Liver (tissue), 9 donors: ENCODE data around the gene PRPSAP1. TPM values are rescaled to one million over a fixed set of nuclear protein-coding genes. Genes with fewer than 3 reads are reported as not detected.

Experiments
- DNase-seq: peaks from one replicate; pipeline ENCODE4 v3.0.0-alpha.2; 2017; ENCODE audit warnings: low spot score
- H3K27ac ChIP-seq, 2 donors: one replicate each; pipeline ENCODE4 v1.7.0; 2013; ENCODE audit warnings: inconsistent platforms in 2 of 2, low read length in 2 of 2, control low read depth in 1 of 2, low read depth in 1 of 2, mild to moderate bottlenecking in 1 of 2
- H3K27me3 ChIP-seq, 4 donors: one replicate each; pipeline versions ENCODE4 v1.6.1 to v1.7.0; 2013; ENCODE audit warnings: low read length in 3 of 4, inconsistent platforms in 1 of 4, mild to moderate bottlenecking in 1 of 4, moderate library complexity in 1 of 4; ENCODE audit not compliant: control insufficient read depth in 4 of 4, insufficient read depth in 4 of 4
- H3K36me3 ChIP-seq, 4 donors: one replicate each; pipeline versions ENCODE4 v1.6.1 to v1.7.0; 2013; ENCODE audit warnings: low read length in 3 of 4, mild to moderate bottlenecking in 3 of 4, low read depth in 1 of 4, moderate library complexity in 1 of 4; ENCODE audit not compliant: control insufficient read depth in 4 of 4, insufficient read depth in 3 of 4
- H3K4me1 ChIP-seq, 4 donors: one replicate each; pipeline versions ENCODE4 v1.6.1 to v1.7.0; 2013; ENCODE audit warnings: low read length in 3 of 4, mild to moderate bottlenecking in 3 of 4, moderate library complexity in 1 of 4; ENCODE audit not compliant: control insufficient read depth in 4 of 4, insufficient read depth in 4 of 4
- H3K4me3 ChIP-seq, 3 donors: one replicate each; pipeline versions ENCODE4 v1.6.1 to v1.7.0; 2013; ENCODE audit warnings: low read length in 3 of 3, control low read depth in 1 of 3, low read depth in 1 of 3, mild to moderate bottlenecking in 1 of 3
- H3K9ac ChIP-seq, 2 donors: one replicate each; pipeline ENCODE4 v1.7.0; 2013; ENCODE audit warnings: low read length in 2 of 2, mild to moderate bottlenecking in 2 of 2, moderate library complexity in 2 of 2, control low read depth in 1 of 2, low read depth in 1 of 2
- H3K9me3 ChIP-seq, 4 donors: one replicate each; pipeline versions ENCODE4 v1.6.1 to v1.7.0; 2013; ENCODE audit warnings: low read length in 3 of 4; ENCODE audit not compliant: control insufficient read depth in 4 of 4
- EGR1 ChIP-seq, 2 donors: IDR thresholded peaks; 2 replicates each; pipeline ENCODE4 v1.6.1; 2016 to 2018; ENCODE audit warnings: antibody characterized with exemption in 2 of 2, low read depth in 2 of 2
- FOXA1 ChIP-seq: IDR thresholded peaks from 2 replicates; pipeline ENCODE4 v1.6.1; 2016; ENCODE audit warnings: antibody characterized with exemption
- FOXA2 ChIP-seq: IDR thresholded peaks from 2 replicates; pipeline ENCODE4 v1.6.1; 2016; ENCODE audit warnings: antibody characterized with exemption
- GABPA ChIP-seq, 2 donors: IDR thresholded peaks in 1 of 2; conservative IDR thresholded peaks in 1 of 2; 2 replicates each; pipeline ENCODE4 v1.6.1; 2016; ENCODE audit warnings: antibody characterized with exemption in 2 of 2, mild to moderate bottlenecking in 1 of 2, moderate library complexity in 1 of 2
- HNF4A ChIP-seq, 2 donors: conservative IDR thresholded peaks; 2 replicates each; pipeline ENCODE4 v1.6.1; 2016; ENCODE audit warnings: antibody characterized with exemption in 2 of 2, mild to moderate bottlenecking in 2 of 2
- JUND ChIP-seq, 2 donors: IDR thresholded peaks; 2 replicates each; pipeline ENCODE4 v1.6.1; 2016; ENCODE audit warnings: antibody characterized with exemption in 2 of 2
- NR2F2 ChIP-seq: IDR thresholded peaks from 2 replicates; pipeline ENCODE4 v1.6.1; 2016; ENCODE audit warnings: antibody characterized with exemption
- SP1 ChIP-seq: IDR thresholded peaks from 2 replicates; pipeline ENCODE4 v1.6.1; 2018; ENCODE audit warnings: antibody characterized with exemption, mild to moderate bottlenecking
- TAF1 ChIP-seq: conservative IDR thresholded peaks from 2 replicates; pipeline ENCODE4 v1.6.1; 2016; ENCODE audit warnings: antibody characterized with exemption, mild to moderate bottlenecking
- YY1 ChIP-seq: IDR thresholded peaks from 2 replicates; pipeline ENCODE4 v1.6.1; 2016; ENCODE audit warnings: antibody characterized with exemption, mild to moderate bottlenecking
- WGBS: extraction: QIAGEN DNeasy Blood & Tissue Kit; methylation state at CpG from one replicate; pipeline ENCODE4 v1.1.7; 2013; 5-methylcytosine and 5-hydroxymethylcytosine counted together
- polyA plus RNA-seq, 2 donors: library from polyadenylated mRNA; stranded (reverse) in 1 of 2; unstranded in 1 of 2; fragments of 200-250 nt in 1 of 2; fragments of >200 nt in 1 of 2; fragmentation: Nextera tagmentation in 1 of 2; extraction: Ambion mirVana in 1 of 2; gene quantifications; one replicate each; pipeline versions ENCODE4 v1.2.1 to v1.2.3, GENCODE V29; 2013 to 2015
- total RNA-seq, 2 donors: library from RNA; depleted of rRNA; stranded (reverse); fragments of >200 nt; gene quantifications; one replicate each; pipeline ENCODE4 v1.2.3, GENCODE V29; 2014
- TF ChIP-seq, protein P1 (sequence below): fragments of 150-350 bp; IDR thresholded peaks from 2 replicates; pipeline ENCODE4 v1.5.1; 2017; ENCODE audit warnings: improper control_type of control experiment, low read depth, low read length; ENCODE audit not compliant: missing input control
- TF ChIP-seq, protein P2 (sequence below): IDR thresholded peaks from 2 replicates; pipeline ENCODE4 v1.6.1; 2016; ENCODE audit warnings: antibody characterized with exemption
- TF ChIP-seq, protein P3 (sequence below): IDR thresholded peaks from 2 replicates; pipeline ENCODE4 v1.6.1; 2016; ENCODE audit warnings: antibody characterized with exemption
- TF ChIP-seq, protein P4 (sequence below): IDR thresholded peaks from 2 replicates; pipeline ENCODE4 v1.6.1; 2016; ENCODE audit warnings: antibody characterized with exemption, mild to moderate bottlenecking
- donor health status: healthy.
- donor health status: healthy.
- donor health status: healthy.
- donor health status: healthy.
- donor health status: healthy.

Gene PRPSAP1
- total and polyA plus RNA-seq, 4 donors = 21.4 to 78.1 (median 52.6) TPM

DNA sequence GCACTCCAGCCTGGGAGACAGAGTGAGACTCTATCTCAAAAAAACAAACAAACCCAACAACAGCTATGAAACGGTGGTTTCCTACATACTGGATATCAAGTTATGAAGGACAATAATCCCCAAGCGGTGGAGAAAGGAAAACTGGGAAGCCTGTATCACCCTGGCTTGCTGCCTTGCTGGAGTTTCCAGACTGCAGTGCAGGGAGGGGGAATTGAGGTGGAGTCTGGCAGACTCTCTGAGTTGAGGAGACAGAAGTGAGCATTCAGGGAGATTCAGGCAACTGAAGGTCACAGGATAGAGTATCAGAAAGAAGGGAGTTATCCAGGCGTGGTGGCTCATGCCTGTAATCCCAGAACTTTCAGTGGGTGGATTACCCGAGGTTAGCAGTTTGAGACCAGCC is 57.5 kb downstream of the PRPSAP1 start (continued):
- TF ChIP-seq, protein P1, sequence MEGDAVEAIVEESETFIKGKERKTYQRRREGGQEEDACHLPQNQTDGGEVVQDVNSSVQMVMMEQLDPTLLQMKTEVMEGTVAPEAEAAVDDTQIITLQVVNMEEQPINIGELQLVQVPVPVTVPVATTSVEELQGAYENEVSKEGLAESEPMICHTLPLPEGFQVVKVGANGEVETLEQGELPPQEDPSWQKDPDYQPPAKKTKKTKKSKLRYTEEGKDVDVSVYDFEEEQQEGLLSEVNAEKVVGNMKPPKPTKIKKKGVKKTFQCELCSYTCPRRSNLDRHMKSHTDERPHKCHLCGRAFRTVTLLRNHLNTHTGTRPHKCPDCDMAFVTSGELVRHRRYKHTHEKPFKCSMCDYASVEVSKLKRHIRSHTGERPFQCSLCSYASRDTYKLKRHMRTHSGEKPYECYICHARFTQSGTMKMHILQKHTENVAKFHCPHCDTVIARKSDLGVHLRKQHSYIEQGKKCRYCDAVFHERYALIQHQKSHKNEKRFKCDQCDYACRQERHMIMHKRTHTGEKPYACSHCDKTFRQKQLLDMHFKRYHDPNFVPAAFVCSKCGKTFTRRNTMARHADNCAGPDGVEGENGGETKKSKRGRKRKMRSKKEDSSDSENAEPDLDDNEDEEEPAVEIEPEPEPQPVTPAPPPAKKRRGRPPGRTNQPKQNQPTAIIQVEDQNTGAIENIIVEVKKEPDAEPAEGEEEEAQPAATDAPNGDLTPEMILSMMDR = no peak
- TF ChIP-seq TAF1 = no peak

DNA sequence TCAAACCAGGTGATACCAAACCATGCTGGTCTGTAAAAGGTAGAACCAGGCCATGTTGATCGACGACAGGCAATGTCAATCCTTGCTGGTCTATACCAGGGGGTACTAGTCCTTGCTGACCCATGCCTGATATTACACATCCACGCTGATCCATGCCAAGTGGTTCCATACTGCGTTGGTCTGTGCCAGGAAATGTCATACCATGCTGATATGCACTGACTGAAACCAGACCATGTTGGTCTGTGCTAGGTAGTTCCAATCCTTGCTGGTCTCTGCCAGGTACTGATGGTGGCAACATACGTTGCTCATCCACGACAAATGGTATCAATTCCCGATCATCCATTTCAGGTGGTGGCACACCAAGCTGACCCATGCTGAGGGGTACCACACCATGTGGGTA is 60.6 kb downstream of the PRPSAP1 start:
- H3K9me3 ChIP-seq = no peaks in the 10 kb centered on the region
- no peak overlapping the region for H3K4me3 ChIP-seq
- WGBS = 82% methylated on average over 7 of the region's 7 CpGs
- H3K27ac ChIP-seq = no peak overlapping the region
- H3K36me3 ChIP-seq = peaks cover 0 to 25% (median 4%) of the 10 kb centered on the region in 4 donors
- DNase-seq = no peak
- TF ChIP-seq, protein P2, sequence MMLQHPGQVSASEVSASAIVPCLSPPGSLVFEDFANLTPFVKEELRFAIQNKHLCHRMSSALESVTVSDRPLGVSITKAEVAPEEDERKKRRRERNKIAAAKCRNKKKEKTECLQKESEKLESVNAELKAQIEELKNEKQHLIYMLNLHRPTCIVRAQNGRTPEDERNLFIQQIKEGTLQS = no peak
- TF ChIP-seq TAF1 (no peak), JUND (IDR thresholded peaks at IDR 0.05) (no peak), HNF4A (conservative IDR thresholded peaks at IDR 0.05) (no peak), GABPA (IDR thresholded peaks at IDR 0.05 in 1 of 2, conservative IDR thresholded peaks at IDR 0.05 in 1 of 2) (no peak), FOXA2 (no peak), FOXA1 (no peak), SP1 (no peak), EGR1 (IDR thresholded peaks at IDR 0.05; ENCODE audit: low read depth in 2 of 2) (no peak)
- TF ChIP-seq, protein P3, sequence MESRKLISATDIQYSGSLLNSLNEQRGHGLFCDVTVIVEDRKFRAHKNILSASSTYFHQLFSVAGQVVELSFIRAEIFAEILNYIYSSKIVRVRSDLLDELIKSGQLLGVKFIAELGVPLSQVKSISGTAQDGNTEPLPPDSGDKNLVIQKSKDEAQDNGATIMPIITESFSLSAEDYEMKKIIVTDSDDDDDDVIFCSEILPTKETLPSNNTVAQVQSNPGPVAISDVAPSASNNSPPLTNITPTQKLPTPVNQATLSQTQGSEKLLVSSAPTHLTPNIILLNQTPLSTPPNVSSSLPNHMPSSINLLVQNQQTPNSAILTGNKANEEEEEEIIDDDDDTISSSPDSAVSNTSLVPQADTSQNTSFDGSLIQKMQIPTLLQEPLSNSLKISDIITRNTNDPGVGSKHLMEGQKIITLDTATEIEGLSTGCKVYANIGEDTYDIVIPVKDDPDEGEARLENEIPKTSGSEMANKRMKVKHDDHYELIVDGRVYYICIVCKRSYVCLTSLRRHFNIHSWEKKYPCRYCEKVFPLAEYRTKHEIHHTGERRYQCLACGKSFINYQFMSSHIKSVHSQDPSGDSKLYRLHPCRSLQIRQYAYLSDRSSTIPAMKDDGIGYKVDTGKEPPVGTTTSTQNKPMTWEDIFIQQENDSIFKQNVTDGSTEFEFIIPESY = no peak
- TF ChIP-seq, protein P4, sequence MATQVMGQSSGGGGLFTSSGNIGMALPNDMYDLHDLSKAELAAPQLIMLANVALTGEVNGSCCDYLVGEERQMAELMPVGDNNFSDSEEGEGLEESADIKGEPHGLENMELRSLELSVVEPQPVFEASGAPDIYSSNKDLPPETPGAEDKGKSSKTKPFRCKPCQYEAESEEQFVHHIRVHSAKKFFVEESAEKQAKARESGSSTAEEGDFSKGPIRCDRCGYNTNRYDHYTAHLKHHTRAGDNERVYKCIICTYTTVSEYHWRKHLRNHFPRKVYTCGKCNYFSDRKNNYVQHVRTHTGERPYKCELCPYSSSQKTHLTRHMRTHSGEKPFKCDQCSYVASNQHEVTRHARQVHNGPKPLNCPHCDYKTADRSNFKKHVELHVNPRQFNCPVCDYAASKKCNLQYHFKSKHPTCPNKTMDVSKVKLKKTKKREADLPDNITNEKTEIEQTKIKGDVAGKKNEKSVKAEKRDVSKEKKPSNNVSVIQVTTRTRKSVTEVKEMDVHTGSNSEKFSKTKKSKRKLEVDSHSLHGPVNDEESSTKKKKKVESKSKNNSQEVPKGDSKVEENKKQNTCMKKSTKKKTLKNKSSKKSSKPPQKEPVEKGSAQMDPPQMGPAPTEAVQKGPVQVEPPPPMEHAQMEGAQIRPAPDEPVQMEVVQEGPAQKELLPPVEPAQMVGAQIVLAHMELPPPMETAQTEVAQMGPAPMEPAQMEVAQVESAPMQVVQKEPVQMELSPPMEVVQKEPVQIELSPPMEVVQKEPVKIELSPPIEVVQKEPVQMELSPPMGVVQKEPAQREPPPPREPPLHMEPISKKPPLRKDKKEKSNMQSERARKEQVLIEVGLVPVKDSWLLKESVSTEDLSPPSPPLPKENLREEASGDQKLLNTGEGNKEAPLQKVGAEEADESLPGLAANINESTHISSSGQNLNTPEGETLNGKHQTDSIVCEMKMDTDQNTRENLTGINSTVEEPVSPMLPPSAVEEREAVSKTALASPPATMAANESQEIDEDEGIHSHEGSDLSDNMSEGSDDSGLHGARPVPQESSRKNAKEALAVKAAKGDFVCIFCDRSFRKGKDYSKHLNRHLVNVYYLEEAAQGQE = no peak
- no peaks in the 10 kb centered on the region for H3K4me1 ChIP-seq
- no peaks in the 10 kb centered on the region for H3K27me3 ChIP-seq
- H3K9ac ChIP-seq = no peak overlapping the region

DNA sequence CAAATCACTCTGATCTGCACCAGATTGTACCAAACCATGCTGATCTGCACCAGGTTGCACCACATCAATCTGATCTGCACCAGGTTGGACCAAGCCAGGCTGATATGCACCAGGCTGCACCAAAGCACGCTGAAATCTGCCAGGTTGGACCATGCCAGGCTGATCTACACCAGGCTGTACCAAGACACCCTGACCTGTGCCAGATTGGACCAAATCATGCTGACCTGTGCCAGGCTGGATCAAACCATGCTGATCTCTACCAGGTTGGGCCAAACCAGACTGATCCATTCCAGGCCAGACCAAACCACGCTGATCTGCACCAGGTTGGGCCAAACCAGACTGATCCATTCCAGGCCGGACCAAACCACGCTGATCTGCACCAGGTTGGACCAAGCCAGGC is 61.1 kb downstream of the PRPSAP1 start:
- Histone ChIP-seq H3K9me3 (no peaks in the 10 kb centered on the region), H3K4me3 (no peak overlapping the region), H3K27me3 (no peaks in the 10 kb centered on the region), H3K27ac (no peak overlapping the region), H3K36me3 (peaks cover 0 to 25% (median 4%) of the 10 kb centered on the region in 4 donors), H3K4me1 (no peaks in the 10 kb centered on the region), H3K9ac (no peak overlapping the region)
- no peak for DNase-seq
- TF ChIP-seq NR2F2 (no peak), YY1 (no peak)
- 98% methylated on average over 4 of the region's 4 CpGs for WGBS
